OCI-LY7 (cell line): Measurements from ENCODE around the gene GULP1. TPM values are rescaled to one million over a fixed set of nuclear protein-coding genes. Genes with fewer than 3 reads are reported as not detected.

Source experiments
- BruUV-seq: library from RNA; stranded (reverse); fragments of 400-500 nt; replicated peaks from 2 replicates; lab custom pipeline; 2021; lab: Mats Ljungman, UMichigan
- CTCF ChIA-PET: fragments of 300-600 bp; sonication (Branson Sonifier 250); formaldehyde crosslinking; loops from one replicate; lab custom pipeline; 2022; ENCODE audit warnings: antibody characterized with exemption; ENCODE audit not compliant: unreplicated experiment; lab: Charles Lee
- POLR2A ChIA-PET: fragments of 300-600 bp; sonication (Branson Sonifier 250); formaldehyde crosslinking; loops from one replicate; lab custom pipeline; 2022; ENCODE audit warnings: antibody characterized with exemption; lab: Charles Lee
- DNase-seq: peaks from one replicate; pipeline ENCODE4 v3.0.0-alpha.2; 2015; ENCODE audit warnings: low spot score
- H2AFZ ChIP-seq: fragments of 200-600 bp; sonication (generic), shearing (Covaris generic); 2 replicates; pipeline ENCODE4 v1.6.1; 2014; ENCODE audit warnings: mild to moderate bottlenecking, antibody characterized with exemption, low read length, moderate library complexity
- H3K27ac ChIP-seq: fragments of 200-600 bp; sonication (generic); 2 replicates; pipeline ENCODE4 v1.5.1; 2014; ENCODE audit warnings: mixed run types, low read depth, mild to moderate bottlenecking, moderate library complexity, low read length, inconsistent platforms; ENCODE audit not compliant: poor library complexity, severe bottlenecking
- H3K36me3 ChIP-seq: fragments of 200-600 bp; sonication (generic); 2 replicates; pipeline ENCODE4 v1.6.1; 2014; ENCODE audit warnings: mild to moderate bottlenecking, antibody characterized with exemption, low read length, moderate library complexity, mixed read lengths; ENCODE audit not compliant: insufficient read depth
- H3K4me1 ChIP-seq: fragments of 200-600 bp; sonication (generic); 2 replicates; pipeline ENCODE4 v1.5.1; 2014; ENCODE audit warnings: mild to moderate bottlenecking, low read length; ENCODE audit not compliant: insufficient read depth, poor library complexity, severe bottlenecking
- H3K4me2 ChIP-seq: fragments of 200-600 bp; sonication (generic); 2 replicates; pipeline ENCODE4 v1.6.1; 2014; ENCODE audit warnings: mild to moderate bottlenecking, low read length
- H3K4me3 ChIP-seq: fragments of 200-600 bp; sonication (generic); 2 replicates; pipeline ENCODE4 v1.5.1; 2014; ENCODE audit warnings: mild to moderate bottlenecking, low read depth, low read length; ENCODE audit not compliant: poor library complexity, severe bottlenecking
- H3K79me2 ChIP-seq: fragments of 200-600 bp; sonication (generic); 2 replicates; pipeline ENCODE4 v1.6.1; 2016; ENCODE audit warnings: low read depth, mild to moderate bottlenecking, low read length, moderate library complexity, mixed read lengths; ENCODE audit not compliant: insufficient read depth
- H3K9me2 ChIP-seq: fragments of 200-600 bp; sonication (generic); 2 replicates; pipeline ENCODE4 v1.6.1; 2016; ENCODE audit warnings: mild to moderate bottlenecking, low read length, mixed read lengths; ENCODE audit not compliant: insufficient read depth
- H3K9me3 ChIP-seq: fragments of 200-600 bp; sonication (generic); 2 replicates; pipeline ENCODE4 v1.6.1; 2014; ENCODE audit warnings: mild to moderate bottlenecking, mixed run types, low read length, mixed read lengths
- H4K20me1 ChIP-seq: fragments of 200-600 bp; sonication (generic); 2 replicates; pipeline ENCODE4 v1.6.1; 2014; ENCODE audit warnings: mild to moderate bottlenecking, antibody characterized with exemption, low read length, moderate library complexity, mixed read lengths; ENCODE audit not compliant: insufficient read depth
- CTCF ChIP-seq: fragments of 200-600 bp; sonication (generic); conservative IDR thresholded peaks from 2 replicates; pipeline ENCODE4 v1.5.1; 2014; ENCODE audit warnings: mild to moderate bottlenecking, antibody characterized with exemption, low read length, moderate library complexity, mixed read lengths
- EZH2phosphoT487 ChIP-seq: fragments of 200-600 bp; sonication (generic); IDR thresholded peaks from 2 replicates; pipeline ENCODE4 v1.6.1; 2018; ENCODE audit warnings: low read depth, borderline replicate concordance, mild to moderate bottlenecking, mixed run types, antibody characterized with exemption, low read length, moderate library complexity, mixed read lengths
- intact Hi-C: fragments of 100-400 bp; cut with micrococcal nuclease; formaldehyde crosslinking; loops from one replicate; pipeline ENCODE4 v1.10.0; 2022; ENCODE audit not compliant: unreplicated experiment
- total RNA-seq, 2 experiments: library from RNA; depleted of rRNA in 1 of 2; stranded (reverse); fragments of >200 nt in 1 of 2; shearing (Covaris generic) in 1 of 2; gene quantifications; 2 replicates each; pipeline ENCODE4 v1.2.3, GENCODE V29; 2014 to 2022

Gene GULP1
- total RNA-seq, 2 experiments from 2014 or later, result not detected

- CTCF ChIA-PET, result no interaction called here
- no TSS peak for BruUV-seq
- no peak for DNase-seq
- Histone ChIP-seq H4K20me1 (no peaks in the 10 kb centered on the region), H2AFZ (no peak overlapping the region), H3K79me2 (no peaks in the 10 kb centered on the region), H3K4me3 (no peak overlapping the region), H3K36me3 (no peaks in the 10 kb centered on the region), H3K4me2 (no peak overlapping the region), H3K4me1 (no peaks in the 10 kb centered on the region), H3K9me2 (no peaks in the 10 kb centered on the region), H3K27ac (no peak overlapping the region), H3K9me3 (no peaks in the 10 kb centered on the region)
- no peak for TF ChIP-seq CTCF
- intact Hi-C loops, result no loop called here
- POLR2A ChIA-PET, result no interaction called here
Observed at GRCh38 chr2:188478724-188479123, 187.1 kb downstream of the GULP1 start.

- Histone ChIP-seq H4K20me1 (no peaks in the 10 kb centered on the region), H3K27ac (no peak overlapping the region), H3K4me3 (no peak overlapping the region), H2AFZ (no peak overlapping the region), H3K9me3 (no peaks in the 10 kb centered on the region), H3K9me2 (no peaks in the 10 kb centered on the region), H3K4me1 (no peaks in the 10 kb centered on the region), H3K79me2 (no peaks in the 10 kb centered on the region), H3K4me2 (no peak overlapping the region), H3K36me3 (no peaks in the 10 kb centered on the region)
- intact Hi-C loops, result no loop called here
- no peak for DNase-seq
- ChIA-PET CTCF (no interaction called here), POLR2A (no interaction called here)
- no TSS peak for BruUV-seq
- no peak for TF ChIP-seq EZH2phosphoT487
- TF ChIP-seq CTCF, result no peak
Observed at GRCh38 chr2:188481474-188481873, 189.8 kb downstream of the GULP1 start.

GRCh38 chr2:188485496-188485895 is 193.8 kb downstream of the GULP1 start:
- no peak for DNase-seq
- Histone ChIP-seq H3K4me1 (no peaks in the 10 kb centered on the region), H3K4me2 (no peak overlapping the region), H3K27ac (no peak overlapping the region), H3K4me3 (no peak overlapping the region), H3K9me2 (no peaks in the 10 kb centered on the region), H2AFZ (no peak overlapping the region), H4K20me1 (no peaks in the 10 kb centered on the region), H3K9me3 (no peaks in the 10 kb centered on the region), H3K79me2 (no peaks in the 10 kb centered on the region), H3K36me3 (no peaks in the 10 kb centered on the region)
- POLR2A ChIA-PET, result no interaction called here
- intact Hi-C loops, result no loop called here
- CTCF ChIA-PET, result no interaction called here
- no TSS peak for BruUV-seq
- TF ChIP-seq CTCF (no peak), EZH2phosphoT487 (no peak)
